Hepatocyte (in vitro differentiated cells): Measurements from ENCODE around the gene KCNB1. TPM values are rescaled to one million over a fixed set of nuclear protein-coding genes. Genes with fewer than 3 reads are reported as not detected.

Experiments
- DNase-seq: peaks from one replicate; pipeline ENCODE4 v3.0.0-alpha.2; 2016; ENCODE audit warnings: low spot score
- H2AFZ ChIP-seq: fragments of 200-600 bp; sonication (generic); 2 replicates; pipeline ENCODE4 v1.6.0; 2016; ENCODE audit warnings: antibody characterized with exemption, mild to moderate bottlenecking
- H3K27ac ChIP-seq: fragments of 200-600 bp; sonication (generic); 2 replicates; pipeline ENCODE4 v1.5.1; 2016; ENCODE audit warnings: mild to moderate bottlenecking
- H3K27me3 ChIP-seq: fragments of 200-600 bp; sonication (generic); 2 replicates; pipeline ENCODE4 v1.6.1; 2016
- H3K36me3 ChIP-seq: fragments of 200-600 bp; sonication (generic); replicated peaks from 2 replicates; pipeline ENCODE4 v1.5.1; 2016; ENCODE audit warnings: low read depth; ENCODE audit not compliant: insufficient read depth
- H3K4me1 ChIP-seq: fragments of 200-600 bp; sonication (generic); 2 replicates; pipeline ENCODE4 v1.5.1; 2016; ENCODE audit warnings: mild to moderate bottlenecking, moderate library complexity; ENCODE audit not compliant: insufficient read depth
- H3K4me2 ChIP-seq: fragments of 200-600 bp; sonication (generic); 2 replicates; pipeline ENCODE4 v1.6.0; 2016
- H3K4me3 ChIP-seq: fragments of 200-600 bp; sonication (generic); 2 replicates; pipeline ENCODE4 v1.5.1; 2016; ENCODE audit warnings: mild to moderate bottlenecking
- H3K79me2 ChIP-seq: fragments of 200-600 bp; sonication (generic); 2 replicates; pipeline ENCODE4 v1.6.0; 2017; ENCODE audit warnings: mild to moderate bottlenecking
- H3K9me2 ChIP-seq: fragments of 200-600 bp; sonication (generic); replicated peaks from 2 replicates; pipeline ENCODE4 v1.6.0; 2017; ENCODE audit warnings: mild to moderate bottlenecking; ENCODE audit not compliant: insufficient read depth
- H3K9me3 ChIP-seq: fragments of 200-600 bp; sonication (generic); 2 replicates; pipeline ENCODE4 v1.5.1; 2016; ENCODE audit warnings: low read depth, mild to moderate bottlenecking
- H4K20me1 ChIP-seq: fragments of 200-600 bp; sonication (generic); 2 replicates; pipeline ENCODE4 v1.6.0; 2016; ENCODE audit warnings: mild to moderate bottlenecking; ENCODE audit not compliant: insufficient read depth, poor library complexity, severe bottlenecking
- CTCF ChIP-seq: fragments of 200-600 bp; sonication (generic); IDR thresholded peaks from 2 replicates; pipeline ENCODE4 v1.5.1; 2016; ENCODE audit warnings: antibody characterized with exemption, mild to moderate bottlenecking; ENCODE audit not compliant: poor library complexity
- EZH2 ChIP-seq: fragments of 200-600 bp; sonication (generic); IDR thresholded peaks from 2 replicates; pipeline ENCODE4 v1.6.1; 2016; ENCODE audit warnings: antibody characterized with exemption, mild to moderate bottlenecking, borderline replicate concordance
- EZH2phosphoT487 ChIP-seq: fragments of 200-600 bp; sonication (generic); IDR thresholded peaks from one replicate; pipeline ENCODE4 v1.6.1; 2018; ENCODE audit warnings: antibody characterized with exemption, mild to moderate bottlenecking, low read depth, moderate library complexity; ENCODE audit not compliant: unreplicated experiment, severe bottlenecking
- WGBS: methylation state at CpG from one replicate; pipeline ENCODE4 v1.1.6; 2016; ENCODE audit warnings: low lambda C conversion rate; ENCODE audit errors: missing lambda C conversion rate; 5-methylcytosine and 5-hydroxymethylcytosine counted together
- polyA plus RNA-seq: library from polyadenylated mRNA; unstranded; fragments of >200 nt; fragmentation: Nextera tagmentation; extraction: Ambion mirVana; gene quantifications from 2 replicates; pipeline ENCODE4 v1.2.1, GENCODE V29; 2016
- total RNA-seq: library from RNA; depleted of rRNA; stranded (reverse); fragments of >200 nt; gene quantifications from 2 replicates; pipeline ENCODE4 v1.2.3, GENCODE V29; 2014

Gene KCNB1
- total and polyA plus RNA-seq, 2 experiments from 2014 or later: 0.37 to 1.5 TPM

DNA sequence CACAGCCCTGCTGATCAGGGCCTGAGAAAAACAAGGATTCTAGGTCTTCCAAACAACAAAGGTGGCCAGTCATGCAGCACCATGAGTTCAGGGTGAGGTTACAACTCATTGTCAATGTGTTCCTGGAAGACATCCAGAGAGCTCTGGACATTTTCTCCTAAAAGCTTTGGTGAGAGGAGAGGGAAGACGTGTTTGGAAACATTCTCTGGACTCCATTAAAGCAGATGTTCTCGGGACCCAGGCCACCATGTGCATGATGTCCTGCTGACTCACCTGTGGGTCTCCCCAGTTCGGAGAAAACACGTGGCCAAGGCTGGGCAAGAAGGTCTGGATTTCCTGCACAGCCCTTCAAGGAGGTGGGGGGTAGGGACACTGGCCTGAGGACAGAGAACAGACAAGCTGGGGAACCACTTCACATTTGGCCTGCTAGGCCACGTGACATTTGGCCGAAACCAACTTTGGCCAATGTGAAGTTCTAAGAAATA, 61.6 kb downstream of the KCNB1 start:
- no peaks in the 10 kb centered on the region for H3K27me3 ChIP-seq
- H3K9me3 ChIP-seq: no peaks in the 10 kb centered on the region
- H3K4me2 ChIP-seq: no peak overlapping the region
- WGBS: 82% methylated on average over 6 of the region's 6 CpGs
- no peaks in the 10 kb centered on the region for H4K20me1 ChIP-seq
- TF ChIP-seq EZH2phosphoT487 (no peak), EZH2 (no peak), CTCF (no peak)
- peak overlapping the region; percentile 74 for H3K27ac ChIP-seq
- peaks cover 11% of the 10 kb centered on the region for H3K4me1 ChIP-seq
- no peaks in the 10 kb centered on the region for H3K9me2 ChIP-seq
- H2AFZ ChIP-seq: no peak overlapping the region
- no peaks in the 10 kb centered on the region for H3K79me2 ChIP-seq
- DNase-seq: no peak
- H3K4me3 ChIP-seq: no peak overlapping the region
- H3K36me3 ChIP-seq: no peaks in the 10 kb centered on the region

GRCh38 chr20:49420292-49420691, 62.2 kb downstream of the KCNB1 start:
- H3K4me1 ChIP-seq: peaks cover 11% of the 10 kb centered on the region
- DNase-seq: peak; percentile 57
- WGBS: 50% methylated on average over 1 of the region's 1 CpG
- no peaks in the 10 kb centered on the region for H3K27me3 ChIP-seq
- no peak overlapping the region for H3K4me2 ChIP-seq
- H3K9me3 ChIP-seq: no peaks in the 10 kb centered on the region
- no peaks in the 10 kb centered on the region for H3K36me3 ChIP-seq
- H3K27ac ChIP-seq: peak overlapping the region; percentile 81
- H3K79me2 ChIP-seq: no peaks in the 10 kb centered on the region
- no peaks in the 10 kb centered on the region for H4K20me1 ChIP-seq
- H3K4me3 ChIP-seq: no peak overlapping the region
- no peak for TF ChIP-seq EZH2
- TF ChIP-seq EZH2phosphoT487: no peak
- no peak for TF ChIP-seq CTCF
- H2AFZ ChIP-seq: no peak overlapping the region
- H3K9me2 ChIP-seq: no peaks in the 10 kb centered on the region

- Histone ChIP-seq H3K4me3 (no peak overlapping the region), H3K9me2 (no peaks in the 10 kb centered on the region), H3K4me2 (no peak overlapping the region), H3K9me3 (no peaks in the 10 kb centered on the region), H2AFZ (no peak overlapping the region), H3K4me1 (peaks cover 11% of the 10 kb centered on the region), H4K20me1 (no peaks in the 10 kb centered on the region), H3K79me2 (no peaks in the 10 kb centered on the region), H3K36me3 (no peaks in the 10 kb centered on the region), H3K27ac (peak overlapping the region; percentile 81), H3K27me3 (no peaks in the 10 kb centered on the region)
- WGBS: 72% methylated on average over 1 of the region's 1 CpG
- DNase-seq: no peak
- TF ChIP-seq EZH2phosphoT487 (no peak), EZH2 (no peak), CTCF (no peak)
These were observed 62.7 kb downstream of the KCNB1 start for GRCh38 chr20:49419785-49420184.

DNA sequence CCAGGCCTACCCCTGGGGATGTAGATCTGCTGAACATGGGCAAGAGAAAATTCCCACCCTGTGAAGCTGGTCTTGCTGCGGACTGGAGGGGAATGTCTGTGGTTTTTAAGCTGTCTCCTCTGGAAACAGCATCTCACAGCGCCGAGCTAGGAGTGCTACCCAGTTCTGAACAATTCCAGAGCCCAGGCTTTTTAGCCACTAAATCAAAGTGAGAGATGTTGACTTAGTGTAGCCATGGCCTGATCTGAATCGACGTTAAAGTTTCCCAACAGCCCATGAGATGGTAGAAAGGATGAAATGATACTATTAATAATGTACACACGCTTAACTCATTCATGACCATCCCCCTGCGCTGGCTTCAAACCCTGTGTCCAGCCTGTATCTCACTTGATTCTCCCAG, 63.7 kb downstream of the KCNB1 start:
- Histone ChIP-seq H4K20me1 (no peaks in the 10 kb centered on the region), H3K4me2 (no peak overlapping the region), H3K9me2 (no peaks in the 10 kb centered on the region), H2AFZ (no peak overlapping the region), H3K4me1 (peaks cover 11% of the 10 kb centered on the region), H3K36me3 (no peaks in the 10 kb centered on the region), H3K4me3 (no peak overlapping the region), H3K9me3 (no peaks in the 10 kb centered on the region), H3K27me3 (no peaks in the 10 kb centered on the region), H3K27ac (no peak overlapping the region), H3K79me2 (no peaks in the 10 kb centered on the region)
- TF ChIP-seq CTCF (no peak), EZH2phosphoT487 (no peak), EZH2 (no peak)
- DNase-seq: no peak
- 75% methylated on average over 7 of the region's 7 CpGs for WGBS
